GM19025 (cell line): ENCODE results near the gene LRCH1.

Source experiments
- ATAC-seq: cut with Tn5 transposase; IDR thresholded peaks from one replicate; pipeline ENCODE4 v1.9.1; 2021; ENCODE audit warnings: mild to moderate bottlenecking, low read depth, moderate library complexity; ENCODE audit not compliant: unreplicated experiment

The LRCH1 gene

DNA sequence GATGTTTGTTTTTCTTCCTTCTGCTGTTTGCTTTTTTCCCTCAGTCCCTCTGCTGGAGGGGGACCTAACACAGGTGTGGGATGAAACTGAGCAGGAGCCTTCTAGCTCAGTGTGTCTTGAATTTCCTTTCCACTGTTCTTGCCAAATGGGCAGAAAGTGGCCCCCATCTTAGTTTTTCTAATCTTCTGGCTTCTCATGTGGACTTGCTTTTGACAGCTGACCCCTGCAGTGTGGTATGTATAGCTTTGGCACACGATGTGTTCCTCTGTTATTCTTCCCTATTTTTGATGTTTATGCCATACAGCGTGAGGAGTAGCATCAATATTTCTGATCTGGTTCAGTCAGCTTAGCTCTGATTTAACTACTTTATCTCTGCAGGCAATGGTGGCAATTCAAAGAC, 8.3 kb downstream of the LRCH1 start:
- ATAC-seq = no peak

DNA sequence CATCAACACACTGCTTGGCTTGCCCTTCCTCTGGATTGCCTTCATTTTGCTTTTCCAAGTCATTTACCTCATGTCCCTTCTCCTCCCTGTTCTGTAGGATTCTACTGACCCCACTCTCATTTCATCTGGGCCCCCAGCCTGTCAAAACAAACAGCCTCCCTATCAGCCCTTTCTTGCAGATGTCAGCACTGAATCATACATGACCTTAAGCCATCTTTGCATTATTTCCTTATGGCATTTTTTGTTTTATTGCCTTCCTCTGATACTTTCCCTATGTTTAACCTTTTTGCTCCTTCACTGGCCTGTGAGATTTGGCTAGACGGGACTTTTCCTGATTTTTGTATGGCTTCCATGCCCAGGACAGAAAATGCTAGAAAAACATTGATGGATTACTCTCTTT, 8.7 kb downstream of the LRCH1 start:
- no peak for ATAC-seq

DNA sequence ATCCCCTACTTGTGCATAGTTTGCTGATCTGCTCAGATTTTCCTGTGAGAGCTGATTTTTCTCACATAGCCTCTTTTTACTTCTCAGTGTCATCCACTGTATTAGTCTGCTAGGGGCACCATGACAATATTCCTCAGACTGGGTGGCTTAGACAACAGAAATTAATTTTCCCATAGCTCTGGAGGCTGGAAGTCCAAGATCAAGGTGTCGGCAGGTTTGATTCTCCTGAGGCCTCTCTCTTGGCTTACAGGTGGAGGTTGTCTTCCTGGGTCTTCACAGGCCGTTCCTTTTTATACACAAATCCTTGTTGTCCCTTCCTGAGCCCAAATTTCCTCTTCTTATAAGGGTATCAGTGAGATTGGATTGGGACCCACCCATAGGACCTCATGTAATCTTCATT, 9.2 kb downstream of the LRCH1 start:
- ATAC-seq = no peak

DNA sequence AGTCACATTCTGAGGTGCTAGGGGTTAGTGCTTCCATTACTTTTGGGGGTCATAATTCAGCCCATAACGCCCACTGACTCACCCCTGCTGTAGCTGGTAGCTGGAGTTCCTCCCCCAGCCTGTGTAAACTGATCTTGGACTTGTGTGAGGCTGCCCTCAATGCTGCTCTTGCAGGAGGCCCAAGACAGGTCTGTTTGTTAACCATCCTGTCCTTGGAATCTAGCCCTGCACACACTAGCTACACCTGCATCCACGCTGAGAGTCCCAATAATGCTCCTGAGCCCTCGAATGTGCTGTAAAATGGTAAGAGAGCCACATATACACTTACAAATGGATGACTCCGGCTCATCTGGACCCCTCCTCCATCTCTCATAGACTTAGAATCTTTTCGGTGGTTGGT, 9.6 kb downstream of the LRCH1 start:
- no peak for ATAC-seq

DNA sequence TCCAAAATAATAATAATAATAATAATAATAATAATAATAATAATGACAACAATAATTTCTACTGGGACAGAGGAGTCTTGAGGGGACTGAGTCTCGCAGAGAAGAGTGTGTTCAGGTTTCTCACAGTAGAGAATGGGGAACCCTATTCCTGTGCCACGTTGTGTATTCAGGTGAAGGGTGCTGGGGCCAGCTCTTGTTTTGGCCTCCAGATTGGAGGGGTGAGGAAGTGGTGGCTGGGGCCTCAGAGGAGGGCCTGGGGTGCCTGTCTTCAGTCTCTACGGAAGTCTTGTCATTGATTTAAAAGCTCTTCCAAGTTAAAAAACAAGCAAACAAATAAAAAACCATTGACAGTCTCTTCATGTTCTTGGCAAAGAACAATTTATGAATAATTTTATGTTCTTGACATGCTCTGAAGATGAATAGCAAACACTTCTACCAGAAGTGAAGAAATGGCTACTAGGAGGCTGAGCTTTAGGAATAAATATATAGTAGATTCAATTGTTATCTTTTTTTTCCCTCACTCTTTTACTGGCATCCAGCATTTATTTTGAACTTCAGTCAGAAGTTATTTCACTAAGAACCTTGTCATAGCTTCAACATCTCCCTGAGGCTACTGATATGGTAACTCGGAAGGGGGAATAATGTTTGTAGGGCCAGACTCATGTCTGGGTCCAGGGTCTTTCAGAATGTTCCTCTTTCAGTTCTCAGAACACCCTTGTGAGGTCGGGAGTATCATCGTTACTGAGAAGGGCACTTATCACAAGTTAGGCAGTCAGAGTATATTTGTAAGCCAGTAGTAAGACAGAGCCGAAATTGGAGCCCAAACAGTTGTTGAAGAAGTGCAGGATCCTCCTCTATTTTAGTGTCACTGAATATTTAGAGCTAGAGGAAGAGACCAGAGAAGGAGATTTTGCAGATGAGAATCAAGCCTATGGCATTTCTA, 13.1 kb downstream of the LRCH1 start:
- no peak for ATAC-seq

DNA sequence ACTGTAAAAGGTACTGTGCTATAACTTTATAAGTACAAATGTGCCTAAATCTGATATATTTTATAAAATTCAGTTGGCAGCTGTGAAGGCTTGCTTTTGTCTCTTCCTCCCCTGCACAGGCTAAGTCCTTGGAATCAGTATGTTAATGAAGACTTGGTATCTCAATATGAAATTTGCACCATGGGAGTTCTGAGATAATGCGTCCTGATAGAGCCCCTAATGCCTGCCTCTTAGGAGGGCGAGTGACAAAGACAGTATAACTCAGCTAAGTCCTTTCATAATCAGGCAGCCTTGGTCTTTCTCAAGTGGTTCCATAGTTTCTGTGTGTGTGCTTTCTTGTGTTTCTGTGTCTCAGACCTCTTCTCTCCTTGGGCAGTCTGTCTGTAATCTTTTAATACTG, 14.7 kb downstream of the LRCH1 start:
- no peak for ATAC-seq

DNA sequence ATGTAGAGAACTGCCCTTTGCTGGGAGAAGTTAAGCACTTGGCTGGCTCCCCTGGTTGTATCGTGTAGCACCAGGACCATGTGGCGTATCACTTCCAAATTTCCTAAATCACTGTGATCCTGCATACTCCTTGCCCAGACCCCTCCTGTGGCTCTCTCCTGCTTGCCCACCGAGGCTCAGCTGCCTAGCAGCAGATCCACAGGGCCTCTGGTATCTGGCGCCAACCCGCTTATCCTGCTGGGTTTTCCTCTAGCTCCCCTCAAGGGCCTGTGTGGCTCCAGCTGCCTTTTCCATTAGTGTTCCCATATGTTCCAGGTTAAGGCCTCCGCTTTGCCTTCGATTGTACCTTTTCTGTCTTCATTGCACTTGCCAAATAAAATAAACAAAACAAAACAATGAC, 16.5 kb downstream of the LRCH1 start:
- no peak for ATAC-seq

DNA sequence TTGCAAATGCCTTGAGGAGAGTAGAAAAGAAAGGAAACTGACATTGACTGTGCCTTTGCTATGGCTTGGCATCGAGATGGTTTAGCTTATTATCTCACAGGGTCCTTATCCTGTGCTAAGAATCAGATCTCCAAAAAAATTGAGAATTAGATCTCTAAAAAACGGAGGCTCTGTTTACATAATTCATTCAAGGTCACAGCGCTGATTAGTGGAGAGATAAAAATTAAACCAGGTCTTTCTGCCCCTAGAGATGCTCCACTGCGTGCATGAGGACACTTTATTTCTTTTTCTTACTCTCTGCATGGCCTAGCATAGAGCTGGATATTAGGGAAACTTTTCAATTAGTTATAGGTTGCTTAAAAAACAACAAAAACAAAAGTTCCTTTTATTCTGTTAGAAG, 17.3 kb downstream of the LRCH1 start:
- no peak for ATAC-seq

DNA sequence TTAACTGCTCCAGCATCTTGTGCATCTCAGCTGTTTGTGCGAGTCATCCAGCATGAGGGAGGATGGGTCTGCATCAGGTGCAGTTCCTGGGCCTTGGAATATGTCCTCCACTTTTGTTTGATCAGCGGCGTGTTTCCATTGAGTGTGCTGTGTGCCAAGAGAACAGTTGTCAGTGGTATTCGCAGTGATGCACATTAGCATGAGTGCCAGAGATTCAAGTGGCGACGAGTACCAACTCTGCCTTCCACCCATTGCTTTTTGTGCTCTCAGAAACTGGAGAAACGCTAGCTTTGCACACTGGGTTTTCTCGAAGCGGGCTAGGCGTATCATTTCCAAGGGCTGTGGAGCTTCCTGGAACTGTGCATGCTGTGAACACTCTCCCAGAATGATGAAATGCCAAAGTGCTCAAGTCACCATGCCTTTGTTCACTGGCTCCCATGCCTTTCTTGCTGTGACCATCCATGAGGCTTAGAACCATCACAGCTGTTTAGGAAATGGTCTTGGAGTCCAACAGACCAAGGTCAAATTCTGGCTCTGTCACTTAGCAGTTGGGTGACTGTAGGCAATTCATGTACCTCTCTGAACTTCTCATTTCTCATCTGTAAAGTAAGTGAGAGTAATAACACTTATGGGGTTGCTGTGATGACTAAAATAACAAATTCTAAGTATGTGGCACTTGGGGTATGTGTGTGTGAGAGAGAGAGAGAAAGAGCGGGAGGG, 18.4 kb downstream of the LRCH1 start:
- ATAC-seq = no peak

DNA sequence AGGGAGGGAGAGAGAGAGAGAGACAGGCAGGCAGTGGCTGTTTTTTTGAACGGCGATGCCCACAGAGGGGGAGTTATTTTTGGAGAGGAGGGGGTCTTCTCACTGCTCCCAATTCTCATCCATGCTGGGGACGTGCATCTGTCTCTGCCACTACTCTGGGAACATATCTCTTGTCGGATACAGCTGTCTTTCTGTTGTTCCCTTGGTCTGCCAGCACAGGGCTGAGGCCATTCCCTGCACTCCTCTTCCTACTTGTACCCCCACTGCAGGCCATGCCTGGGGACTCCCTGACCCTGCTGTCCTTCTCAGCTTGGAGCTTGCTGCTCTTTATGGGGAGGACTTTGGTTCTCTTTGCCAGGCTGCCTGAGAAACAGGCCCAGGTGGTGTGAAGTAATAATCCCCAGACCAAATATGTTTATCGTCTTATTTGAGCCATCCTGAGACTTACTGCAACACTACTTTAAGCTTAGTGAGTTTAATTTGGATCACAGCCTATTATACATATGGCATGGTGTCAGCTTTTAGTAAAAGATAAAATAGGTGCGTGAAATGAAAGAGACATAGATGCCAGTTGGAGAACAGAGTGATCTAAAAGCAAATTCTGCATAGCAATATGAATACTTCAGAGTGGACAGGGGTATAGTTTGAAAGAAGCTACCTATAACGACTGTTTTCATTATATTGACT, 19.1 kb downstream of the LRCH1 start:
- no peak for ATAC-seq

DNA sequence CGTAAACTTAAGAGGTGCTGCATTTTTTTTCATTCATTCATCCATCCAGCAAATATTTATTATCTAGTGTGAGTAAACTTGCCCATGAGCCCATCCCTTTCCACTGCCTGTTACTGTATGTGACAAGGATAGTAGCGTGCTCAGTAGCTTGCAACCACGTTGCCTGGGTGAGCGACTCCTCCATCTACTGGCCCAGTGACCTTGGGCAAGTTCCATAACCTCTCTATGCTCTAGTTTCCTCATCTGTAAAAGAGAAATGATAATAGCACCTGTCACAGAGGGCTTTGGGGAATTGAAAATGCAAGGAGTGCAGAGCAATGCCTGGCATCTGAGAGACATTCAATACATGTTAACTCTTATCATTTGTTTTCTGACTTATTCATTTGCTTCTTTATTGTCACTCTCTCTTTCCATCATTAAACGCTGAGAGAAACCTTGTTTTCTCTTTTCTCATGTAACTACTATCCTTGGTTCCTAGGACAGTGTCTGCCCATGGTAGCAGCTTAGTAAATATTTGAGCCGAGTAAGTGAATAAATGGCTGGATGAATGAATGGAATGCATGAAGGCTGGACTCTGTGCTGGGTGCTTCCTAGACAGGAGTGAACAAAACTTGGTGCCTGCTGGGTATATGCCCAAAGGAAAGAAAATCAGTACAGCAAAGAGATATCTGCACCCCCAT, 19.9 kb downstream of the LRCH1 start:
- no peak for ATAC-seq

DNA sequence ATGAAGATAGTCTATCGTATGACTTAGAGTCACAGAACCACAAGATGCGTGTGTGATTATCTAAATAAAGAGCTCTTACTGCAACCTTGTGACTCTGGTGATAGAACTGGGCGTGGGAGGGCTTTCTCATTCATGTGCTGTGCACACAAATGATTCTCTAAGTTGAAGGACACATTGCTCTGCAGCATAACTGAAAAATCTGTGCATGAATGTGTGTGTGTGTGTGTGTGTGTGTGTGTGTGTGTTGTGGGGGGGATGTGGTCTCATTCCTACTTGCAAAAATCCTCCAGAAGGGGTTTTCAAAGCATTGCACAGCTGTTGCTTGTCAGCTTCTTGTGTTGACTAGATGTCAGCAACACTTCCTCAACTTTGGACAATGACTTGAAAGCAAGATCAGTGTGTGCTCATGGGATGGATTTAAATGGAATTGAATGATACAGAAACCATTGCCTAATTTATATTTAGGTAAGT, 22.4 kb downstream of the LRCH1 start:
- no peak for ATAC-seq

DNA sequence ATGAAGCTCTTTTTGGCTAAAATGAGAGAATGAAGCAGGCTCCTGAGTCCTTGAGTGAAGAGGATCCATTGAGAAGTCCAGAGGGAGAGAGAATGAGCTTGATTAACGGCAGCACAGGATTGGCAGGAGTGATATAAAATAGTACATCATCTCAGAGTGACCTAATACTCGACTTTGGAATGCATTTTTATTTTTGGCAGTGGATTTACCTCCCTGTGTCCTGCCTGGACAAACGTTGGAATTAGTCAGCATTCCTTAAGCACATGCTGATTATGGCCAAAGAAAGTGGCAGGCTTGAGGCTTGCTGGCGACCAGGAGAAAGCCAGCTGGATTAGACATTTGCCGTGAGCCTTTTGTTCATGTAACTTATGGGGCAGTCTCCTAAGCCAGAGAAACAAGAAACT, 22.9 kb downstream of the LRCH1 start:
- ATAC-seq = no peak

DNA sequence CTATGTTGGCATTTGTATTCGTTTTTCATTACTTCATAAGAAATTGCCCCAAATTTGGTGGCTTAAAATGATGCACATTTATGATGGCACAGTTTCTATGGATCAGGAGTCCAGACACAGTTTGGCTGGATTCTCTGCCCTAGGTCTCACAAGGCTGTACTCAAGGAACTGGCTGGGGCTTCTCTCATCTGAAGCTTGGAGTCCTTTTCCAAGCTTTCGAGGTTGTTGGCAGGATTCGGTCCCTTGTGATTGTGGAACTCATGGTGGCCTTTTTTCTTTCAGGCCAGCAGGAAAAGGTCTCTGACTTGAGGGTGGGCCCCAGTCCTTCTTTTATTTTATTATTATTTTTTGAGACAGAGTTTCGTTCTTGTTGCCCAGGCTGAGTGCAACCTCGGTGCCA, 23.8 kb downstream of the LRCH1 start:
- no peak for ATAC-seq

DNA sequence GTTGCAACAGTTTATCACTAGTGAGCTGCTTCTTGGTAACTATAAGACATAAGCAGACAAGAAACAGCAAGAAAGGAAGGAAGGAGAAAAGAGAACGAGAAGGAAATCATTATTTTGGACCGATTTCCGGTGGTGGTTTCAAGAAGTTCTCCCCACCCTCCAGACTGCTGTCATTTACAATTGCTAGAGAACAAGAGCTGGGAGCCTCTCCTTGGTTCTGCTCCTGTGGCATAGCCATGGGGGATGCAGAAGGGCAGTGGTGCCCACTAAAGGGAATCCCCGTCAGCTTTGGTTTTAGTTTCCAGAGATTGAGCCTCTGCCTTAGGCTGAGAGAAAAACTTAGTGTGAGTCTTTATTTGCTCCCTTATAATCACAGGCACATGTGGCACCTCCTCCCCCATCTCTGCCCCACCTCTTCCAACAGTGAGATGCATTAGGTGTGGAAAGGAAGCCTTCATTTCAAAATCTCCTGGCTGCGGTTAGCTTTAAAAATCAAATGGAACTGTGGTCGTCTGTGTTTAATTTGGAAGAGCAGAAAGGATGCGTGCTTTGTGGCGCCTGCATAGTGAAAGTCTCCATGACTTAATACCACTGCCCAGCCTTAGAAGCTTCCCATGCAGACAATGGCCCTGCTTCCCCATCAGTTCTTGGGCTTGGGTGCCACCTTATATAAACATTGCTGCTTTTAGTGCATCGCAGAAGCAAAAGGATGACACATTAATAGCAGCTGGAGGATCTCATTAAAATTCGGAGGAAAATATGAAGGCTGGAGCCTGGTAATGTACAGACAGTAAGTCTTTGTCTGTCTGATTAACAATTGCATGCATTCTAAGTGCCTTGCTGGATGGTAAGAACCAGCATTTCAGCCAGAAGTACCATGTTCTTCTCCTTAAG, 25.0 kb downstream of the LRCH1 start:
- ATAC-seq = peak; percentile 15

DNA sequence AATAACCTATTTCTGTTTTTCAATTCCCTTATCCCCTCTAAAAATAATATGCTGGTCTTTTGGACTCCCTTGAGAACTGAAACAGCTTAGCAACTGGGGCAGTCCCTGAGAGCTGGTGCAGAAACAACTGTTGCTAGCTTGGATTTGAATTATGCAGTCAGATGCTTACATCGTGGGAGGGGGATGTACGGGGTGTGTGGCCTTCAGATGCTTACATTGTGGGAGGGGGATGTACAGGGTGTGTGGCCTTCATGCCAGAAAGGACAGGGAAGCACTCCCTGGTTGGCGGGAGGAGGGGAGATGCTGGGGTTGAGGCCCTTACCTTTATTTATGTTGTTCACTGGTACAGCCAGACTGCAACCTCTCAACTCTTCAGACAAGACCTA, 25.6 kb downstream of the LRCH1 start:
- peak; percentile 54 for ATAC-seq

DNA sequence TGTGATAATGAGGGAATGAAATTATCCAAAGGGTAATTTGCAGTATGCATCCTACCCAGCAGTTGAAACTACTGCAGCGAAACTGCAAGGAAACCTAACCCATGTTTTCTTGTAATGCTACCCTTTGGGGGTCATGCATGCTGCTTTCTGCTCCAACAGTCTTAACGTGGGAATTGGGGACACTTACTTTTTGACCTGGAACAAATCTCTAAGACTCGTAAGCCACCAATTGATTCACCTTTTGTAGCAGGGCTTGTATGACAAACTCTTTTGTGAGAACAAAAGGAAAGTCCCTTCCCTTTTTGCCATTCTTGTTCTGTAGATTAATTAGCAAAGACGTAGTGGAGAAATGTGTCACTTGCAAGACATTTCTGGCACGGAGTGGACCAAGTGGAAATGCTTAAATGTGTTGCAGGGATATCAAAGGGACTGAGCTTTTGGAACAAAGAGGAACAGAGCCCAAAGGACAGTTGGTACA, 27.4 kb downstream of the LRCH1 start:
- no peak for ATAC-seq

DNA sequence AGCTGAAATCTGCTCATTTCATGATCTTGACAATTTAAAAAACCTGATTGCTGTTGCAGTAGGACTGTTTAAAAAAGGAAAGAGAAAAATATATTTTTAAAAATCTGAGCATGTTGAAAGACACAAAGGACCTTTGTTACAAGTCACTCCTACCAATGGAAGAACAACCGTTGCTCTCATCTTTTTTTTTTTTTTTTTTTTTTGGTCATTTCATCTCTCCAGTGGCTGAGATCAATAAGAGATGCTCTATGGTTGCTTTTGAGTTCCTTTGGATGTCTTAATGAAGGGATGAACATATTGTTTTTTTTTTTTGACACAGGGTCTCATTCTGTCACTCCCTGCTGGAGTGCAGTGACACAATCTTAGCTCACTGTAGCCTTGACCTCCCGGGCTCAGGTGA, 29.2 kb downstream of the LRCH1 start:
- no peak for ATAC-seq

DNA sequence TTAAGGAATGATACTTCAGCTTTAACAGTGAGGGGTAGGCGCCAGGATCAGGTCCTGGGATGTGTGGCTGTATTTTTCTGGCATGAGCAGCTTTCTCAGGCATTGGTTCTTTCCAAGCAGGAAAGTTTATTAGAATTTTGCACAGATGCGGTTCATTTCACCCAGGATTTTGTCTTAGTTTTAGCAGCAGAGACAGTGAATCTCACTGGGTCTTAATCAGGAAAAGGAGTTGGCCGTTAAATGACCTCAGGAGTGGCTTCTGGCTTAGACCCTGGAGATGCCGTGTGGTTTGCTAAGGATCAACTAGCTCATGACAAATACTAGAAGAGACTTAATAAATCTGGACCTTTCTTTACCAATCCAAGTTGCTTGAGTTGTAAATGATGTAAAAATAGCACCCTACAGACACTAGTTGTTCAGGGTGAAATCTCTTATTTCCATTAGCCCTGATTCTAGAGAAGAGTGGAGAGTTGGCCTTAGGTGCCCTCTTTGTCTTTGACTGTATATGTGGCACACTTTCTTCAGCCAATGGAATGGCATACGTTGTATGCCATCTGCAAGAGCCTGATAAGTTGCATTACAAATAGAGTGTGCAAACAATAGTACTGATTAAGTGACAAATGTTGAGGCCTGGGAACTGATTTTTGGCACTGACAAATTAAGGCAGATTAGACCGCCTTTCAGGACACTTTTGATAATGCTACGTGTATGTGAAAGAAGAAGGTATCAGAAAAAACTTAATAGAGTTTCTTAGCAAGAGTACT, 34.0 kb downstream of the LRCH1 start:
- no peak for ATAC-seq
